Common myeloid progenitor, CD34-positive (primary cell): ENCODE measurements around the gene NOP14.
"Not testable (repeated sequence)": the region's sequence is repeated elsewhere in the genome, so short reads cannot be mapped to it uniquely, and the experiment has no call there.

Experiments
- CTCF ChIA-PET: fragments of 350-600 bp; sonication (Branson Sonifier 250); formaldehyde crosslinking; loops from one replicate; lab custom pipeline; 2021; ENCODE audit warnings: antibody characterized with exemption; lab: Charles Lee
- POLR2A ChIA-PET: fragments of 350-600 bp; sonication (Branson Sonifier 250); formaldehyde crosslinking; loops from one replicate; lab custom pipeline; 2021; ENCODE audit warnings: antibody characterized with exemption; lab: Charles Lee
- DNase-seq, 3 donors: peaks; one replicate each; pipeline versions ENCODE4 v3.0.0 to v3.0.0-alpha.2; 2013
- H3K27ac ChIP-seq, 2 experiments: 1 replicate in 1 of 2; 2 replicates in 1 of 2; pipeline ENCODE4 v1.7.0; 2013; ENCODE audit warnings: inconsistent platforms in 2 of 2, low read length in 2 of 2, mild to moderate bottlenecking in 2 of 2, low read depth in 1 of 2, moderate library complexity in 1 of 2; ENCODE audit not compliant: severe bottlenecking in 2 of 2, insufficient read depth in 1 of 2, poor library complexity in 1 of 2
- H3K27me3 ChIP-seq, 5 experiments: replicated peaks in 2 of 5; 1 replicate in 3 of 5; 2 replicates in 2 of 5; pipeline versions ENCODE4 v1.6.1 to v1.7.0; 2013; ENCODE audit warnings: low read length in 4 of 5, mild to moderate bottlenecking in 2 of 5, moderate library complexity in 2 of 5, inconsistent platforms in 1 of 5; ENCODE audit not compliant: insufficient read depth in 5 of 5, control insufficient read depth in 4 of 5
- H3K36me3 ChIP-seq, 4 experiments: 1 replicate in 2 of 4; 2 replicates in 2 of 4; pipeline versions ENCODE4 v1.6.1 to v1.7.0; 2013; ENCODE audit warnings: low read length in 3 of 4, control low read depth in 1 of 4, mild to moderate bottlenecking in 1 of 4; ENCODE audit not compliant: control insufficient read depth in 4 of 4, insufficient read depth in 4 of 4
- H3K4me1 ChIP-seq, 4 experiments: 1 replicate in 3 of 4; 2 replicates in 1 of 4; pipeline versions ENCODE4 v1.6.1 to v1.7.1; 2013; ENCODE audit warnings: low read length in 3 of 4, mild to moderate bottlenecking in 3 of 4, control low read depth in 1 of 4, inconsistent platforms in 1 of 4, moderate library complexity in 1 of 4; ENCODE audit not compliant: control insufficient read depth in 4 of 4, insufficient read depth in 4 of 4; ENCODE audit errors: control extremely low read depth in 1 of 4
- H3K4me3 ChIP-seq, 7 experiments: 1 replicate in 4 of 7; 2 replicates in 3 of 7; pipeline versions ENCODE4 v1.5.1 to v1.7.0; 2013; ENCODE audit warnings: mild to moderate bottlenecking in 7 of 7, low read length in 6 of 7, moderate library complexity in 6 of 7, inconsistent platforms in 2 of 7, low read depth in 2 of 7, control low read depth in 1 of 7; ENCODE audit not compliant: insufficient read depth in 4 of 7, control insufficient read depth in 1 of 7; ENCODE audit errors: extremely low read depth in 1 of 7
- H3K9me3 ChIP-seq, 5 experiments: 1 replicate in 4 of 5; 2 replicates in 1 of 5; pipeline versions ENCODE4 v1.6.1 to v1.7.1; 2013; ENCODE audit warnings: low read length in 4 of 5, mild to moderate bottlenecking in 2 of 5, inconsistent platforms in 1 of 5, low read depth in 1 of 5, moderate library complexity in 1 of 5; ENCODE audit not compliant: control insufficient read depth in 4 of 5, insufficient read depth in 2 of 5; ENCODE audit errors: control extremely low read depth in 1 of 5
- WGBS: methylation state at CpG from one replicate; pipeline ENCODE4 v1.1.5; 2013; ENCODE audit not compliant: insufficient coverage; 5-methylcytosine and 5-hydroxymethylcytosine counted together

NOP14 gene

GRCh38 chr4:2962614-2963174, 512 bp downstream of the NOP14 start:
- Histone ChIP-seq H3K9me3 (no peaks in the 10 kb centered on the region), H3K4me1 (peaks cover 8 to 35% (median 28%) of the 10 kb centered on the region in 4 experiments), H3K4me3 (peak overlapping the region; percentile 62 to 91 (median 73)), H3K36me3 (peaks cover 0 to 21% (median 13%) of the 10 kb centered on the region in 4 experiments), H3K27me3 (no peaks in the 10 kb centered on the region), H3K27ac (peak overlapping the region; percentile 54 to 89)
- WGBS: 0% methylated on average over 39 of the region's 40 CpGs
- DNase-seq: peak; percentile 60 to 77 (median 68)
- CTCF ChIA-PET: interaction anchor here (0.7 to 8.1 kb wide), 8 partner anchors 11 to 204 kb away, joined by 3 to 51 read pairs (median 5); no protein-coding TSS in a partner anchor
- POLR2A ChIA-PET: interaction anchor here (0.8 to 1.5 kb wide), 2 partner anchors 8 to 9 kb away, joined by 3 read pairs; no protein-coding TSS in a partner anchor

GRCh38 chr4:2961811-2962441, 1.3 kb downstream of the NOP14 start:
- ChIA-PET POLR2A (interaction anchor here (0.7 to 0.8 kb wide), 2 partner anchors 8 to 10 kb away, joined by 3 read pairs; no protein-coding TSS in a partner anchor), CTCF (interaction anchor here (0.7 to 8.1 kb wide), 10 partner anchors 10 to 203 kb away, joined by 3 to 51 read pairs (median 4); no protein-coding TSS in a partner anchor)
- Histone ChIP-seq H3K27ac (peak overlapping the region in 1 of 2 experiments; percentile 89), H3K4me3 (peak overlapping the region in 6 of 7 experiments; percentile 62 to 91 (median 79)), H3K27me3 (no peaks in the 10 kb centered on the region), H3K4me1 (peaks cover 8 to 35% (median 28%) of the 10 kb centered on the region in 4 experiments), H3K9me3 (no peaks in the 10 kb centered on the region), H3K36me3 (peaks cover 4 to 28% (median 19%) of the 10 kb centered on the region in 4 experiments)
- DNase-seq: peak in 2 of 3 donors; percentile 49 to 65
- 47% methylated on average over 5 of the region's 14 CpGs for WGBS

GRCh38 chr4:2961421-2961810, 1.8 kb downstream of the NOP14 start:
- WGBS: 89% methylated on average over 8 of the region's 8 CpGs
- Histone ChIP-seq H3K4me1 (peaks cover 8 to 35% (median 28%) of the 10 kb centered on the region in 4 experiments), H3K27me3 (no peaks in the 10 kb centered on the region), H3K36me3 (peaks cover 6 to 32% (median 21%) of the 10 kb centered on the region in 4 experiments), H3K4me3 (peak overlapping the region in 3 of 7 experiments; percentile 72 to 91 (median 86)), H3K27ac (no peak overlapping the region), H3K9me3 (no peaks in the 10 kb centered on the region)
- DNase-seq: peak in 2 of 3 donors; percentile 69 to 81
- ChIA-PET POLR2A (interaction anchor here (0.7 kb wide), 1 partner anchor 10 kb away, joined by 3 read pairs; no protein-coding TSS in a partner anchor), CTCF (interaction anchor here (1.1 to 8.1 kb wide), 7 partner anchors 10 to 202 kb away, joined by 3 to 51 read pairs (median 6); no protein-coding TSS in a partner anchor)

- H3K27ac ChIP-seq, POLR2A ChIA-PET, DNase-seq, H3K9me3 ChIP-seq, H3K27me3 ChIP-seq, H3K4me3 ChIP-seq: not testable (repeated sequence)
- peaks cover 9 to 40% (median 29%) of the 10 kb centered on the region in 4 experiments for H3K36me3 ChIP-seq
- CTCF ChIA-PET: interaction anchor here (0.8 to 1.2 kb wide), 2 partner anchors 10 to 76 kb away, joined by 3 read pairs; no protein-coding TSS in a partner anchor
- H3K4me1 ChIP-seq: peaks cover 8 to 35% (median 28%) of the 10 kb centered on the region in 4 experiments
- WGBS: no CpG with 5 or more reads among the region's 4 CpGs
Measured at GRCh38 chr4:2960450-2960849, 2.8 kb downstream of the NOP14 start.

- ChIA-PET POLR2A (no interaction called here), CTCF (no interaction called here)
- no peaks in the 10 kb centered on the region for H3K27me3 ChIP-seq
- 92% methylated on average over 9 of the region's 9 CpGs for WGBS
- no peak overlapping the region for H3K4me3 ChIP-seq
- H3K9me3 ChIP-seq: no peaks in the 10 kb centered on the region
- H3K27ac ChIP-seq: no peak overlapping the region
- DNase-seq: no peak
- H3K36me3 ChIP-seq: peaks cover 14 to 54% (median 32%) of the 10 kb centered on the region in 4 experiments
- H3K4me1 ChIP-seq: peaks cover 8 to 20% (median 18%) of the 10 kb centered on the region in 4 experiments
Measured at GRCh38 chr4:2958446-2958845, 4.8 kb downstream of the NOP14 start.

- POLR2A ChIA-PET: interaction anchor here (0.5 to 1.0 kb wide), 2 partner anchors 8 to 144 kb away, joined by 3 read pairs; partner anchors contain the start of genes GRK4 and NOP14
- peaks cover 20 to 78% (median 54%) of the 10 kb centered on the region in 4 experiments for H3K36me3 ChIP-seq
- not testable (repeated sequence) for DNase-seq
Measured at GRCh38 chr4:2955186-2956044, 7.8 kb downstream of the NOP14 start.

More at GRCh38 chr4:2955186-2956044, 7.8 kb downstream of the NOP14 start:
- H3K9me3 ChIP-seq, H3K27ac ChIP-seq, H3K27me3 ChIP-seq, H3K4me1 ChIP-seq, H3K4me3 ChIP-seq: not testable (repeated sequence)
- CTCF ChIA-PET: interaction anchor here (0.6 to 1.8 kb wide), 8 partner anchors 8 to 193 kb away, joined by 3 to 10 read pairs (median 4); no protein-coding TSS in a partner anchor
- 98% methylated on average over 19 of the region's 44 CpGs for WGBS
